NCI-H128 (cell line): Measurements from ENCODE around the gene STK26.
"Not testable (repeated sequence)": the region's sequence is repeated elsewhere in the genome, so short reads cannot be mapped to it uniquely, and the experiment has no call there.

Experiments used
- DNase-seq: peaks from one replicate; lab custom pipeline; 2025; ENCODE audit not compliant: unreplicated experiment; lab: John Stamatoyannopoulos, UW

The STK26 gene

GRCh38 chrX:132034648-132035047 lies 11.5 kb downstream of the STK26 start:
- DNase-seq, result no peak

- no peak for DNase-seq
Measured at GRCh38 chrX:132037479-132037993, 14.4 kb downstream of the STK26 start.

GRCh38 chrX:132040066-132040465 lies 17.0 kb downstream of the STK26 start:
- DNase-seq, result no peak

- no peak for DNase-seq
Measured at GRCh38 chrX:132041015-132041414, 17.9 kb downstream of the STK26 start.

GRCh38 chrX:132043977-132044376 lies 20.9 kb downstream of the STK26 start:
- DNase-seq, result no peak

GRCh38 chrX:132044953-132045352 lies 21.9 kb downstream of the STK26 start:
- DNase-seq, result no peak

GRCh38 chrX:132045456-132045855 lies 22.4 kb downstream of the STK26 start:
- no peak for DNase-seq

GRCh38 chrX:132046533-132046932 lies 23.4 kb downstream of the STK26 start:
- no peak for DNase-seq

- not testable (repeated sequence) for DNase-seq
Measured at GRCh38 chrX:132051778-132052177, 28.7 kb downstream of the STK26 start.

GRCh38 chrX:132058050-132058449 lies 34.9 kb downstream of the STK26 start:
- DNase-seq, result no peak

GRCh38 chrX:132058975-132059374 lies 35.9 kb downstream of the STK26 start:
- no peak for DNase-seq

GRCh38 chrX:132059973-132060540 lies 37.0 kb downstream of the STK26 start:
- DNase-seq, result no peak

GRCh38 chrX:132063334-132063733 lies 40.2 kb downstream of the STK26 start:
- no peak for DNase-seq

- DNase-seq, result no peak
Measured at GRCh38 chrX:132063862-132064261, 40.8 kb downstream of the STK26 start.

- DNase-seq, result no peak
Measured at GRCh38 chrX:132068405-132068804, 45.3 kb downstream of the STK26 start.

GRCh38 chrX:132071254-132071653 lies 48.2 kb downstream of the STK26 start:
- no peak for DNase-seq

- DNase-seq, result no peak
Measured at GRCh38 chrX:132077414-132077813, 54.3 kb downstream of the STK26 start.

- DNase-seq, result no peak
Measured at GRCh38 chrX:132077912-132078311, 54.8 kb downstream of the STK26 start.

- no peak for DNase-seq
Measured at GRCh38 chrX:132085786-132086185, 62.7 kb downstream of the STK26 start.

- no peak for DNase-seq
Measured at GRCh38 chrX:132086672-132087071, 63.6 kb downstream of the STK26 start.

GRCh38 chrX:132088864-132089263 lies 65.8 kb downstream of the STK26 start:
- no peak for DNase-seq

- DNase-seq, result no peak
Measured at GRCh38 chrX:132090403-132091159, 67.5 kb downstream of the STK26 start.
